ENCODE data around the gene BTD. TPM values are rescaled to one million over a fixed set of nuclear protein-coding genes. Genes with fewer than 3 reads are reported as not detected.

BTD gene
- total and polyA plus RNA-seq, 10 of the 15 experiments (the other 5 are each of a cell fraction or from before 2014, with no cell fraction given): 3.4 to 10.3 (median 5.0) TPM

DNA sequence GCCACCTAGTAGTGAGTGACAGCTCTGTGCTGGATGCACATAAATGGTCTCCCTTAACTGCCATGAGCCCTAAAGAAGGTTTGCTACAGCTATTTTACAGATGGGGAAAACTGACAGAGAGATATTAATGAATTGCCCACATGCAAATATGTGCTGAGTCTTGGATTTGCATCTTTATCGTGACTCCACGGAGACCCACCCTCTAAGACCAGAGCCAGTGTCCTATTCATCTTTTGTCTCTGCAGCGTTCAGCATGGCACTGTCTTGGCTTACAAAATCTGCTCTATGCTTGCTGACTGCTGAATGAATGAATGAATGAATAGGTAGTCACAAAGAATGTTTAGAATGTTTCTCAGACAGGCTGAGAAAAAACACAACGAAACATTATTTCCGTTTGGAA lies 48.3 kb downstream of the BTD start:
- TF ChIP-seq, protein P1, sequence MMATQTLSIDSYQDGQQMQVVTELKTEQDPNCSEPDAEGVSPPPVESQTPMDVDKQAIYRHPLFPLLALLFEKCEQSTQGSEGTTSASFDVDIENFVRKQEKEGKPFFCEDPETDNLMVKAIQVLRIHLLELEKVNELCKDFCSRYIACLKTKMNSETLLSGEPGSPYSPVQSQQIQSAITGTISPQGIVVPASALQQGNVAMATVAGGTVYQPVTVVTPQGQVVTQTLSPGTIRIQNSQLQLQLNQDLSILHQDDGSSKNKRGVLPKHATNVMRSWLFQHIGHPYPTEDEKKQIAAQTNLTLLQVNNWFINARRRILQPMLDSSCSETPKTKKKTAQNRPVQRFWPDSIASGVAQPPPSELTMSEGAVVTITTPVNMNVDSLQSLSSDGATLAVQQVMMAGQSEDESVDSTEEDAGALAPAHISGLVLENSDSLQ (IDR thresholded peaks at IDR 0.05): peak; percentile 33; the same call in 1 of the 2 replicates
- TF ChIP-seq CBX3 (IDR thresholded peaks at IDR 0.05; ENCODE audit: borderline replicate concordance, low read depth) (no peak), FOS (IDR thresholded peaks at IDR 0.05; ENCODE audit: borderline replicate concordance, extremely low read depth, insufficient read length) (no peak), MXI1 (IDR thresholded peaks at IDR 0.05; ENCODE audit: low read depth, low read length) (no peak), SIN3A (IDR thresholded peaks at IDR 0.05; ENCODE audit: low read depth, low read length) (no peak), PAX8 (IDR thresholded peaks at IDR 0.05) (no peak), CBX5 (IDR thresholded peaks at IDR 0.05; ENCODE audit: low read depth) (0 out of 2 replicates have a peak, but pooled peaks have one; percentile 6), POU2F2 (IDR thresholded peaks at IDR 0.05; ENCODE audit: borderline replicate concordance, low read depth, low read length) (0 out of 3 replicates have a peak, but pooled peaks have one; percentile 41)
- Histone ChIP-seq H3K36me3 (ENCODE audit: control insufficient read depth in 2 of 2, insufficient read depth in 2 of 2, low read length in 1 of 2) (no peaks in the 10 kb centered on the region; a peak in 1 of 4 replicates), H3K79me2 (ENCODE audit: control insufficient read depth, insufficient read depth, low read length) (no peaks in the 10 kb centered on the region), H3K4me2 (ENCODE audit: control insufficient read depth, insufficient read depth) (peak overlapping the region; percentile 85), H4K20me1 (ENCODE audit: control insufficient read depth, insufficient read depth) (no peaks in the 10 kb centered on the region), H2AFZ (ENCODE audit: control insufficient read depth, low read depth, low read length) (peak overlapping the region; percentile 35; the same call in 1 of the 2 replicates), H3K4me3 (peak overlapping the region; percentile 31; the same call in 1 of the 2 replicates), H3K27ac (ENCODE audit: control insufficient read depth, insufficient read depth) (peak overlapping the region; percentile 81), H3K9me3 (replicated peaks; ENCODE audit: control insufficient read depth, insufficient read depth, low read length) (peaks cover 7% of the 10 kb centered on the region; the same call in 2 of the 3 replicates), H3K27me3 (replicated peaks in 1 of 2; ENCODE audit: control insufficient read depth in 2 of 2, insufficient read depth in 2 of 2, low read length in 1 of 2) (no peaks in the 10 kb centered on the region), H3K4me1 (ENCODE audit: control insufficient read depth, insufficient read depth, low read length) (peaks cover 38% of the 10 kb centered on the region), H3K9ac (ENCODE audit: control insufficient read depth, insufficient read depth, low read length) (no peak overlapping the region)
- DNase-seq (ENCODE audit: low read depth, low spot score) (no peak), ATAC-seq (no peak), FAIRE-seq (peak; percentile 69)
- ChIA-PET SMC1A (ENCODE audit: uncharacterized antibody, unreplicated experiment) (interaction anchor here (1.0 to 6.7 kb wide), 8 partner anchors 14 to 164 kb away, joined by 3 to 61 read pairs (median 3); no protein-coding TSS in a partner anchor), POLR2A (interaction anchor here (0.9 to 1.6 kb wide), 4 partner anchors 12 to 151 kb away, joined by 3 to 4 read pairs (median 4); no protein-coding TSS in a partner anchor), RAD21 (ENCODE audit: unreplicated experiment) (interaction anchor here (1.2 to 2.5 kb wide), 4 partner anchors 12 to 162 kb away, joined by 3 to 13 read pairs (median 4); no protein-coding TSS in a partner anchor), CTCF (interaction anchor here (0.9 to 5.2 kb wide), 2 partner anchors 20 to 212 kb away, joined by 3 to 35 read pairs; no protein-coding TSS in a partner anchor)
- no TSS peak for BruUV-seq (replicated peaks)
- intact Hi-C loops (cut with micrococcal nuclease; ENCODE audit: unreplicated experiment) (loop anchor here (10.0 kb wide), 1 partner anchor 865 kb away; the partner anchor contains the start of gene RFTN1), in situ Hi-C loops (cut with MboI) (no loop called here)
- 0% methylated on average over 5 of the region's 5 CpGs for WGBS (ENCODE audit: insufficient coverage, insufficient replicate concordance, low lambda C conversion rate, missing lambda C conversion rate)
